K562 (cell line): Measurements from ENCODE around the gene HMX2. TPM values are rescaled to one million over a fixed set of nuclear protein-coding genes. Genes with fewer than 3 reads are reported as not detected.

ENCODE experiments used
- CHD1 ChIP-seq: fragments of 200-600 bp; sonication (generic); IDR thresholded peaks from one replicate; pipeline ENCODE4 v1.6.1; 2012; ENCODE audit warnings: mild to moderate bottlenecking, moderate library complexity, low read length, inconsistent platforms
- EGR1 ChIP-seq: fragments of 450-650 bp; conservative IDR thresholded peaks from 2 replicates; pipeline ENCODE4 v1.6.1; 2017; ENCODE audit warnings: mild to moderate bottlenecking
- KAT7 ChIP-seq: sonication (generic); formaldehyde crosslinking; IDR thresholded peaks from 2 replicates; pipeline ENCODE4 v1.8.0; 2022; ENCODE audit warnings: missing genetic modification reagents, mild to moderate bottlenecking, borderline replicate concordance
- NR2C2 ChIP-seq, 2 experiments: fragments of 200-800 bp in 1 of 2; sonication (Bioruptor generic) in 1 of 2; sonication (generic) in 1 of 2; formaldehyde crosslinking in 1 of 2; IDR thresholded peaks; 2 replicates each; pipeline versions ENCODE4 v1.6.1 to v1.8.0; 2016 to 2022; ENCODE audit warnings: mild to moderate bottlenecking in 1 of 2, missing compliant biosample characterization in 1 of 2, missing genetic modification characterization in 1 of 2, missing genetic modification reagents in 1 of 2
- POLR2A ChIP-seq: fragments of 450-650 bp; conservative IDR thresholded peaks from 2 replicates; pipeline ENCODE4 v1.6.1; 2016
- RBBP5 ChIP-seq: fragments of 200-600 bp; sonication (generic); IDR thresholded peaks from 2 replicates; pipeline ENCODE4 v1.6.1; 2012; ENCODE audit warnings: borderline replicate concordance, mild to moderate bottlenecking, low read length, control low read depth, inconsistent platforms; ENCODE audit not compliant: insufficient read depth, poor library complexity, severe bottlenecking
- RBFOX2 ChIP-seq: fragments of 200-400 bp; formaldehyde crosslinking; IDR thresholded peaks from 2 replicates; pipeline ENCODE4 v1.6.1; 2017; ENCODE audit warnings: low read depth, mild to moderate bottlenecking, low read length, moderate library complexity
- RBM22 ChIP-seq: fragments of 200-400 bp; formaldehyde crosslinking; IDR thresholded peaks from 2 replicates; pipeline ENCODE4 v1.6.1; 2018; ENCODE audit warnings: low read length, low read depth; ENCODE audit not compliant: poor library complexity, severe bottlenecking
- SLC30A9 ChIP-seq: fragments of 250-450 bp; sonication (Bioruptor Pico); IDR thresholded peaks from 2 replicates; pipeline ENCODE4 v1.8.0; 2022; ENCODE audit warnings: mild to moderate bottlenecking, moderate library complexity
- STAG1 ChIP-seq: sonication (generic); formaldehyde crosslinking; IDR thresholded peaks from 2 replicates; pipeline ENCODE4 v1.5.0; 2020; ENCODE audit warnings: missing genetic modification reagents, borderline replicate concordance
- ZFX ChIP-seq: sonication (generic); formaldehyde crosslinking; IDR thresholded peaks from 2 replicates; pipeline ENCODE4 v1.8.0; 2022; ENCODE audit warnings: mild to moderate bottlenecking, missing genetic modification reagents, moderate library complexity
- polyA plus RNA-seq, 8 experiments: library from polyadenylated mRNA; depleted of rRNA in 4 of 8; stranded (reverse) in 5 of 8; unstranded in 3 of 8; fragments of >200 nt; fragmentation: Nextera tagmentation in 2 of 8; fragmentation: Illumina TruSeq in 1 of 8; extraction: Ambion mirVana in 2 of 8; extraction: Trizol in 1 of 8; gene quantifications; 2 replicates each; pipeline versions ENCODE4 v1.2.1 to v1.2.3, GENCODE V29; 2011 to 2014; ENCODE audit warnings: inconsistent platforms in 1 of 8, missing spikeins in 1 of 8
- total RNA-seq, 7 experiments: library from RNA; depleted of rRNA in 6 of 7; stranded (reverse); fragments of >200 nt in 6 of 7; fragmentation: Illumina TruSeq in 2 of 7; extraction: Trizol in 2 of 7; gene quantifications; 2 replicates each; pipeline versions ENCODE4 v1.2.1 to v1.2.3, GENCODE V29; 2011 to 2021; ENCODE audit warnings: low replicate concordance in 1 of 7
- TF ChIP-seq, protein P1 (sequence below): sonication (generic); formaldehyde crosslinking; IDR thresholded peaks from 2 replicates; pipeline ENCODE4 v1.8.0; 2023; ENCODE audit warnings: mild to moderate bottlenecking, missing genetic modification reagents
- TF ChIP-seq, protein P2 (sequence below), 2 experiments: fragments of 450-650 bp; IDR thresholded peaks; 2 replicates each; pipeline ENCODE4 v1.6.1; 2016

HMX2 gene
- total and polyA plus RNA-seq, 9 of the 15 experiments (the other 6 are each of a cell fraction or from before 2014, with no cell fraction given): 0.07 to 0.58 (median 0.09) TPM; not detected in 2

DNA sequence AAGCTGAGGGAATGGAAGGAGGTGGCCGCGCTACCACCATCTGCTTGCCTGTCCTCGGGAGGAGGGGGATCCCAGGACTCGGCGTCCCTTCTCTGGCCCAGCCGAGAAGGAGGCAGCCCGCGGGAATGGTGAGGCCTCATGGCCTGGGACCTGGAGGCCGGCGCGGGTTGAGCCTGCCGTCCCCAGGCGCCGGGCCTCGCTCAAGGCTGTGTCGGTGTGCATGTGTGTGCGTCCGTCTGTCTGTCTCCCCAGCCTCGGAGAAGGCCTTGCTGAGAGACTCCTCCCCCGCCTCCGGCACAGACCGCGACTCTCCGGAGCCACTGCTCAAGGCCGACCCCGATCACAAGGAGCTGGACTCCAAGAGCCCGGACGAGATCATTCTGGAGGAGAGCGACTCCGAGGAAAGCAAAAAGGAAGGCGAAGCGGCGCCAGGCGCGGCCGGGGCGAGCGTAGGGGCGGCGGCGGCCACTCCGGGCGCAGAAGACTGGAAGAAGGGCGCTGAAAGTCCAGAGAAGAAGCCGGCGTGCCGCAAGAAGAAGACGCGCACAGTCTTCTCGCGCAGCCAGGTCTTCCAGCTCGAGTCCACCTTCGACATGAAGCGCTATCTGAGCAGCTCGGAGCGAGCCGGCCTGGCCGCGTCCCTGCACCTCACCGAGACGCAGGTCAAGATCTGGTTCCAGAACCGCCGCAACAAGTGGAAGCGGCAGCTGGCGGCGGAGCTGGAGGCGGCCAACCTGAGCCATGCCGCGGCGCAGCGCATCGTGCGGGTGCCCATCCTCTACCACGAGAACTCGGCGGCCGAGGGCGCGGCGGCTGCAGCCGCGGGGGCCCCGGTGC lies 10.9 kb upstream of the HMX2 start (continued):
- TF ChIP-seq, protein P1, sequence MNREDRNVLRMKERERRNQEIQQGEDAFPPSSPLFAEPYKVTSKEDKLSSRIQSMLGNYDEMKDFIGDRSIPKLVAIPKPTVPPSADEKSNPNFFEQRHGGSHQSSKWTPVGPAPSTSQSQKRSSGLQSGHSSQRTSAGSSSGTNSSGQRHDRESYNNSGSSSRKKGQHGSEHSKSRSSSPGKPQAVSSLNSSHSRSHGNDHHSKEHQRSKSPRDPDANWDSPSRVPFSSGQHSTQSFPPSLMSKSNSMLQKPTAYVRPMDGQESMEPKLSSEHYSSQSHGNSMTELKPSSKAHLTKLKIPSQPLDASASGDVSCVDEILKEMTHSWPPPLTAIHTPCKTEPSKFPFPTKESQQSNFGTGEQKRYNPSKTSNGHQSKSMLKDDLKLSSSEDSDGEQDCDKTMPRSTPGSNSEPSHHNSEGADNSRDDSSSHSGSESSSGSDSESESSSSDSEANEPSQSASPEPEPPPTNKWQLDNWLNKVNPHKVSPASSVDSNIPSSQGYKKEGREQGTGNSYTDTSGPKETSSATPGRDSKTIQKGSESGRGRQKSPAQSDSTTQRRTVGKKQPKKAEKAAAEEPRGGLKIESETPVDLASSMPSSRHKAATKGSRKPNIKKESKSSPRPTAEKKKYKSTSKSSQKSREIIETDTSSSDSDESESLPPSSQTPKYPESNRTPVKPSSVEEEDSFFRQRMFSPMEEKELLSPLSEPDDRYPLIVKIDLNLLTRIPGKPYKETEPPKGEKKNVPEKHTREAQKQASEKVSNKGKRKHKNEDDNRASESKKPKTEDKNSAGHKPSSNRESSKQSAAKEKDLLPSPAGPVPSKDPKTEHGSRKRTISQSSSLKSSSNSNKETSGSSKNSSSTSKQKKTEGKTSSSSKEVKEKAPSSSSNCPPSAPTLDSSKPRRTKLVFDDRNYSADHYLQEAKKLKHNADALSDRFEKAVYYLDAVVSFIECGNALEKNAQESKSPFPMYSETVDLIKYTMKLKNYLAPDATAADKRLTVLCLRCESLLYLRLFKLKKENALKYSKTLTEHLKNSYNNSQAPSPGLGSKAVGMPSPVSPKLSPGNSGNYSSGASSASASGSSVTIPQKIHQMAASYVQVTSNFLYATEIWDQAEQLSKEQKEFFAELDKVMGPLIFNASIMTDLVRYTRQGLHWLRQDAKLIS (CRISPR knock-in tag): peak; percentile 65; the same call in 1 of the 2 replicates
- TF ChIP-seq CHD1 (peak; percentile 27), SLC30A9 (CRISPR knock-in tag) (no peak), KAT7 (CRISPR knock-in tag) (0 out of 2 replicates have a peak, but pooled peaks have one; percentile 13), RBBP5 (peak; percentile 86), STAG1 (CRISPR knock-in tag) (no peak), RBFOX2 (peak; percentile 86), NR2C2 (CRISPR knock-in tag; IDR thresholded peaks at IDR 0.05) (no peak), NR2C2 (tag; IDR thresholded peaks at IDR 0.05) (no peak), ZFX (peak; percentile 14; the same call in 1 of the 2 replicates), RBM22 (peak; percentile 80), POLR2A (0 out of 2 replicates have a peak, but pooled peaks have one; percentile 51), EGR1 (peak; percentile 32; the same call in 1 of the 2 replicates)
- TF ChIP-seq, protein P2, sequence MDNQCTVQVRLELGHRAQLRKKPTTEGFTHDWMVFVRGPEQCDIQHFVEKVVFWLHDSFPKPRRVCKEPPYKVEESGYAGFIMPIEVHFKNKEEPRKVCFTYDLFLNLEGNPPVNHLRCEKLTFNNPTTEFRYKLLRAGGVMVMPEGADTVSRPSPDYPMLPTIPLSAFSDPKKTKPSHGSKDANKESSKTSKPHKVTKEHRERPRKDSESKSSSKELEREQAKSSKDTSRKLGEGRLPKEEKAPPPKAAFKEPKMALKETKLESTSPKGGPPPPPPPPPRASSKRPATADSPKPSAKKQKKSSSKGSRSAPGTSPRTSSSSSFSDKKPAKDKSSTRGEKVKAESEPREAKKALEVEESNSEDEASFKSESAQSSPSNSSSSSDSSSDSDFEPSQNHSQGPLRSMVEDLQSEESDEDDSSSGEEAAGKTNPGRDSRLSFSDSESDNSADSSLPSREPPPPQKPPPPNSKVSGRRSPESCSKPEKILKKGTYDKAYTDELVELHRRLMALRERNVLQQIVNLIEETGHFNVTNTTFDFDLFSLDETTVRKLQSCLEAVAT (IDR thresholded peaks at IDR 0.05): peak; percentile 35 to 52; a peak in 3 of 4 replicates
